Activated CD4-positive, alpha-beta T cell treated with anti-CD3 and anti-CD28 coated beads, Interleukin-2, amount 10 ng/mL, durations not matched to agents 7 days and 5 days (primary cell): ENCODE results near the gene TTC28. TPM values are rescaled to one million over a fixed set of nuclear protein-coding genes. Genes with fewer than 3 reads are reported as not detected.

Experiments used
- CTCF ChIA-PET: fragments of 350-600 bp; sonication (Branson Sonifier 250); formaldehyde crosslinking; loops from one replicate; lab custom pipeline; 2021; ENCODE audit warnings: antibody characterized with exemption; lab: Charles Lee
- POLR2A ChIA-PET: fragments of 350-600 bp; sonication (Branson Sonifier 250); formaldehyde crosslinking; loops from one replicate; lab custom pipeline; 2021; ENCODE audit warnings: antibody characterized with exemption; lab: Charles Lee
- DNase-seq: peaks from one replicate; pipeline ENCODE4 v3.0.0-alpha.2; 2020
- H3K27ac Mint-ChIP-seq: one replicate; pipeline ENCODE4 v1.8.0; 2021; ENCODE audit warnings: mild to moderate bottlenecking, moderate library complexity, mixed read lengths
- H3K27me3 Mint-ChIP-seq: one replicate; pipeline ENCODE4 v1.8.0; 2021; ENCODE audit warnings: mixed read lengths
- H3K36me3 Mint-ChIP-seq: one replicate; pipeline ENCODE4 v1.8.0; 2021; ENCODE audit warnings: low read depth, mixed read lengths
- H3K4me1 Mint-ChIP-seq: one replicate; pipeline ENCODE4 v1.8.0; 2021; ENCODE audit warnings: mixed read lengths
- H3K4me3 Mint-ChIP-seq: one replicate; pipeline ENCODE4 v1.8.0; 2021; ENCODE audit warnings: mild to moderate bottlenecking, moderate library complexity, mixed read lengths
- H3K9me3 Mint-ChIP-seq: one replicate; pipeline ENCODE4 v1.8.0; 2021; ENCODE audit warnings: mixed read lengths
- total RNA-seq, 2 experiments: library from RNA; stranded (reverse); gene quantifications; one replicate each; pipeline ENCODE4 v1.2.3, GENCODE V29; 2021

The TTC28 gene
- total RNA-seq, 2 experiments from 2014 or later, result 0.74 to 1.2 TPM

DNA sequence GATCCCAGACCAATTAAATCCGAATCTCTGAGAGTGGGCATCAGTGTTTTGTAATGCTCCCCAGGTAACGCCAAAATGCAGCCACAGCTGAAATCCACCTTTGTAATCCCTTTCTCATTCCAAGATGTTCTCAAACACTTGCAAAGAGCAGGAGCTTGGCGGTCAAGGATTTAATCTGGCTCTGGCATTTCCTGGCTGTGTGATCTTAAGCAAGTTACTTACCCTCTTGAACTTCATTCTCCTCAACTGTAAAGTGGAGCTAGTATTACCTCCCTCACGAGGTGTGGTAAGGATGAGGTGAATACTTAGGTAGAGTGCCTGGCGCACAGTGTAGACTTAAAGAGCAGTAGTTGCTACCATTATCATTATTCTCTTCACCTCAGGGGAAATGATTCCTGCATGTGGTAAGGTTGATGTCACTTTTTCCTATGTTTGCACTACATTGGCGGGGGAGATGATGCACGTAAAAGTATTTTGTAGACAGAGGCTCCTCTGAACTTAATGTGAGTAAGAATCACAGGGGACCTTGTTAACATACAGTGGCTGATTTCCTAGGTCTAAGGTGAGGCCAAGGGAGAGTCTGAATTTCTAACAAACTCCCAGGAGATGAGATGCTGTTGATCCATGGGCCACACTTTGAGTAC lies 550.2 kb downstream of the TTC28 start:
- ChIA-PET CTCF (interaction anchor here (0.6 kb wide), 1 partner anchor 872 kb away, joined by 4 read pairs; no protein-coding TSS in a partner anchor), POLR2A (no interaction called here)
- H3K27ac Mint-ChIP-seq, result no peak overlapping the region
- H3K27me3 Mint-ChIP-seq, result peaks cover 3% of the 10 kb centered on the region
- H3K9me3 Mint-ChIP-seq, result no peaks in the 10 kb centered on the region
- no peak for DNase-seq
- no peaks in the 10 kb centered on the region for H3K36me3 Mint-ChIP-seq
- H3K4me3 Mint-ChIP-seq, result no peak overlapping the region
- H3K4me1 Mint-ChIP-seq, result no peaks in the 10 kb centered on the region

DNA sequence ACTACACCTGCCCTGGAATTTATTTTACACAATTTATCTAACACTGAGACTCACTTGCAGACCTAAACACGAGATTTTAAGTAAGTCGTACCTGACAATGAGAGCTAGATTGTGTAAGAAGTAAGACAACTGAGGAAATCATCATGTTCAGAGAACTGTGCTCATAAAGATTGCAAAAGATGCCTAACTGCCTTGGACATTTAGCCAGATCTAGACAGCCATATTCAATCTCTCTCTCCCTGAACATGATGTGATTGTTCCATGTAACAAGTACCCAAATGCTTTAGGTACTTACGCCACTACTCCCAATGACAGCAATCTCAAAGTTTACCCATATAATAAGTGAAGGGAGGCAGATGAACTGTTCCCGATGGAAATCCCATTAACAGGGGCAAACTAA lies 550.8 kb downstream of the TTC28 start:
- CTCF ChIA-PET, result no interaction called here
- H3K4me1 Mint-ChIP-seq, result no peaks in the 10 kb centered on the region
- peaks cover 3% of the 10 kb centered on the region for H3K27me3 Mint-ChIP-seq

DNA sequence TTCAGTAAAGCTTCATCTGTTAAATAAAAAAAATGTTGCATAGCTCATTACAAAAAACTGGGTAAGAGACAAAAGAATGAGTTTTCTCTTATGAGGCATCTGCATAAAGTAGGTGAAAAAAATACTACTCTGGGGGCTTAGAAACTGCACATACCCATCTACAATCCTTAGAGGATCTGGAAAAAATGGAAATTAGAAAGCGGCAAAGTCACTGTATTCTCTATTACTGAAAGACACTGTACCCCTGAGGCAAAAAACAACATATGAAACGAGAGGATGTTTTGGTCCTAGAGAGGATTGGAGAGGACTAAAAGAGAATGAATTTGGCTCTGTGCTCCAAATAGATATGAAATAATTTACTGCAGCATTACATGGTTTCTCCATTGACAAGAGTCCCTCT lies 553.8 kb downstream of the TTC28 start:
- ChIA-PET CTCF (no interaction called here), POLR2A (no interaction called here)
- no peak for DNase-seq
- Mint-ChIP-seq H3K36me3 (no peaks in the 10 kb centered on the region), H3K4me1 (peaks cover 1% of the 10 kb centered on the region), H3K27me3 (peaks cover 5% of the 10 kb centered on the region), H3K9me3 (no peaks in the 10 kb centered on the region), H3K27ac (no peak overlapping the region), H3K4me3 (no peak overlapping the region)

More for the DNA sequence above, 550.8 kb downstream of the TTC28 start:
- POLR2A ChIA-PET, result no interaction called here
- no peak for DNase-seq
- H3K4me3 Mint-ChIP-seq, result no peak overlapping the region
- no peaks in the 10 kb centered on the region for H3K36me3 Mint-ChIP-seq
- no peak overlapping the region for H3K27ac Mint-ChIP-seq
- H3K9me3 Mint-ChIP-seq, result no peaks in the 10 kb centered on the region

DNA sequence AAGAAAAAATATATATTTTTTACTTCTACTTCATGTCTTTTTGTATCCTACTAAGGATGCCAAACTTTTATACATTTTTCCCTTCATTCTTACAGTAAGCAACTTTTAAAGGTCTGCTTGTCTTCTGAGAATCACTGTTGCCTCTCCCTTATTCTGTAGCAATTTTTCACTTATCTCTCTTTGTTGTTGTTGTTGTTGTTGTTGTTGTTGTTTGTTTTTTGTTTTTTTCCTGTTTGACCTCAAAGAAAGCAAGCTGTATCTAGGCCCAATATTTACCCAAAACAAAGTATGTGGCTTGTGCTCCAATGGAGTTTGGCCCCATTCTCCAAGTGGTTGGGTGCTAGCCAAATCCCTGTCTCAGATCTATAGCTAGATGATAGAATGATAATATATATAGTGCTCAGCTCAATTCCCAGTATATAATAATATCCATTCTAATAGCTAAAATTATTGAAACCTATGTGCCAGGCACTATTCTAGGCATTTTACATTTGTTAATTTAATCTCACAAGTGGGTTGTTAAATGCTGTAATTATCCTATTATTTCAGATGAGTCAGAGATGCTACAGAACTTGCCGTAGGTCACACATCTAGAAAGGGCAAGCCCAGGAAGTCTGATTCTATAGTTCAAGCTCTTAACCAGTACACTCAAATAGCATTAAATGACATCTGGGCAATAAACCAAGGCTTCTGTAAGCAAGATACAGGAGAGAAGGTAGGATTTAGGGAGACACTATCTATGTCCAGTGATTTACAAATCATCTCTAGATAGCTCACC lies 555.5 kb downstream of the TTC28 start:
- DNase-seq, result no peak
- ChIA-PET CTCF (interaction anchor here (1.1 kb wide), 1 partner anchor 9 kb away, joined by 5 read pairs; no protein-coding TSS in a partner anchor), POLR2A (no interaction called here)
- no peak overlapping the region for H3K4me3 Mint-ChIP-seq
- peaks cover 7% of the 10 kb centered on the region for H3K27me3 Mint-ChIP-seq
- no peaks in the 10 kb centered on the region for H3K9me3 Mint-ChIP-seq
- H3K27ac Mint-ChIP-seq, result no peak overlapping the region
- H3K36me3 Mint-ChIP-seq, result no peaks in the 10 kb centered on the region
- peaks cover 1% of the 10 kb centered on the region for H3K4me1 Mint-ChIP-seq

DNA sequence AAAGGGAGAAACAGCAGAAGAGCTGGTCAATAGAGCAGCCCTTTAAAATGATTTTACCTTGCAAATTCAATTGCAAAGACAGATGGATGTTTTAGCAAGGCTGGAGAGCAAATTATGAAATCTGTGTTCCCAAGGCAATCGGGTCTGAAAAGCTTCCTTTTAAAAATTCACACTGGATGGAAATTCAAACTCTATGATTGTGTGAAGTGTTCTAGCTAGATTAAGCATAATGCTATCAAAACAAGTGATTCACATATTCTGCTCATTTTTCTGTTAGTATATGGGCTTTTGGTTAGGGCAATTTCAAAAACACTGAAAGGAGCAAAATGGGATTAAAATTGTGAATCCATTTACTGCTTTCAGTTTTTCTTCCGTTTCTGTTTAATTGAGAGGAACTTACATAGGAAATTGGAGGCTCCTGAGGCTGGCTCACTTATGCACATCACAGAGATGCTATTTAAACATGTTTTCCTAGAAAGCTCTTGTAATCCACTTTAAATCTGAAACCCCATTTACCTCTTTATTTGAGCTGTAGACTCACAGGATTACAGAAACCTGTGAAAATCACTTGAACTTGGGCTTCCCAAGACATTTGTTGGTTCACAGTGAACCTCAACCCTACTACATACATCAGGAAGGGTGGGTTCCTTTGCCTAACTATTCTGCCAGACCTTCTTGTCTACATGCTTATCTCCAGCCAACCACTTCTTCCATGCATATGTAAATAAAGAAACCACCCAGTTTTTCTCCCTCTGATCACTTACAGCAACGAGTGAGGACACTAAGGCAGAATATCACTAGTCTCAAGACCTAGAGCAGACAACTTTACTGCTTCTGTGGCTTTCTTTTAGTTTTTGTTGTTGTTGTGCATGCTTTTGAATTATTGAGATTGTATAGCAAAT lies 558.7 kb downstream of the TTC28 start:
- CTCF ChIA-PET, result no interaction called here
- H3K9me3 Mint-ChIP-seq, result no peaks in the 10 kb centered on the region
- H3K4me1 Mint-ChIP-seq, result peaks cover 1% of the 10 kb centered on the region
- H3K36me3 Mint-ChIP-seq, result no peaks in the 10 kb centered on the region
- POLR2A ChIA-PET, result no interaction called here
- no peak overlapping the region for H3K27ac Mint-ChIP-seq
- no peak overlapping the region for H3K4me3 Mint-ChIP-seq
- H3K27me3 Mint-ChIP-seq, result peaks cover 8% of the 10 kb centered on the region
- no peak for DNase-seq

DNA sequence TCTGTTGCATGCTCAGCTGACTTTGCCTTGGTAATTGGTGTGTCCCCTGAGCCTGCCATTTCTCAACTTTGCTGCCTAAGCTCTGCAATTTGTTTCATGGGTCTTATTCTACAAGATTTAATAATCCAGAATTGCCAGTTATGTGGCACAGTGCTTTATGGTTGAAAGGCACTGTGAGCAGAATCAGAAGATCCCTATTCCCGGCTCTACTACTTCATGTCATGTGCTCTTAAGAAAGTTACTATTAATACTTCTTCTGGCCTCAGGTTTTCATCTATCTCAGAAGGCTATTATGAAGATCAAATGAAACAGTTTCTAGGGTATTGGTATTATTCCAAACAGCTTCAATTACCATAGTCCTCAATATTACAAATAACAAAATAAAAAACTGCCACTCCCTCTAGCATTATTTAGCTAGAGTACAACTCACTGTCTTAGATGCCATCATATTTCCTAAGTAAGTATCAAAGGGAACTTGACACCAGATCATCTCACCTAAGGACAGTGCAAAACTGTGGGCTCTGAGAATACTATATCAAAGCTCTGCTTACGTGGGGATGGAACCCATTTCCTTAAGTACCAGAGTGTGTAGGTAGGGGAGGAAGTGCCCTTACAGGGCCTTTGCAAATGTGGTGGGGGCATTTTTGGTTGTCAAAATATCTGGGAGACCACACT lies 560.5 kb downstream of the TTC28 start:
- Mint-ChIP-seq H3K27ac (no peak overlapping the region), H3K36me3 (no peaks in the 10 kb centered on the region), H3K4me1 (peaks cover 1% of the 10 kb centered on the region), H3K9me3 (no peaks in the 10 kb centered on the region), H3K4me3 (no peak overlapping the region), H3K27me3 (peaks cover 6% of the 10 kb centered on the region)
- no peak for DNase-seq
- CTCF ChIA-PET, result interaction anchor here (1.1 kb wide), 1 partner anchor 9 kb away, joined by 3 read pairs; no protein-coding TSS in a partner anchor
- POLR2A ChIA-PET, result no interaction called here

DNA sequence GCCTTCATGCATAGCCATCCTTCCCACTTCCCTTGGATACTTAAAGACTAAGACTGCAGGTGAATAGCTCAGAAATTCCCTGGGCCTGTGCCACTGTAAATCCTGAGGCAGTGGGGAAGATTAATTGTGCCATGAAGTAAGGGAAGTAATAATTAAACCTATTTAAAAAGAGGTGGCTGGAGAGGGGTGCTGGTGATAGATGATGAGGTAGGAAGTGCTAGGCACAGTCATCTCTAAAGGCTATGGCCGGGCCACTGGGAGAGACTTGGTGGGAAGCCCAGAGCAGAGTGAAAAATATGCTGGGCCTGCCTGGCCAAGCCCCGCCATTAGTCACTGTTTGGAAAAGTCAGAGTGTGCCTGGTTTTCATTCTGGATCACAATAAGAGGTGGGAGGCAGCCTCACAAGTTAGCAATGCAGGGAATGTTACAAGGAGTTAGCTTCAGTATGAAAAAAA lies 563.4 kb downstream of the TTC28 start:
- Mint-ChIP-seq H3K36me3 (no peaks in the 10 kb centered on the region), H3K27ac (no peak overlapping the region), H3K9me3 (no peaks in the 10 kb centered on the region), H3K27me3 (peaks cover 5% of the 10 kb centered on the region), H3K4me3 (no peak overlapping the region), H3K4me1 (peaks cover under 1% of the 10 kb centered on the region)
- POLR2A ChIA-PET, result no interaction called here
- DNase-seq, result no peak
- CTCF ChIA-PET, result interaction anchor here (1.5 kb wide), 1 partner anchor 9 kb away, joined by 5 read pairs; no protein-coding TSS in a partner anchor

DNA sequence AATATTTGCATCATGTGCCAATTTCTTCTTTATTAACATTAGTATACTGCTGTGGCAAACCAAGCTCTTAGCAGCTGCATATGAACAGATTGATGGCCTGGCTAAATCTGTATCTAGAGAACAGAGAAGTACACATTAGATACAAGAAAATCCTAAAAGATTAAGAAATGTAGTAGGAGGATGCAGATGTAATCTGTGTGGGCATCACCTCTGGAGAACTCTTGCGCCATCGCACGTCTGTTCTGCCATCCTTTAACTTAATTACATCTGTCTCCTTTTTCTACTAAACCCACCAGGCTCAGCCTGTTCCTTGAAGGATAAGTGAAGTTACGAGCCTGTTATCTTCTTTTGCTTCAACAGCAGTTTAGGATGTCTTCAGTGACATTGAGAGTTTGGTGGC lies 564.2 kb downstream of the TTC28 start:
- no peak overlapping the region for H3K4me3 Mint-ChIP-seq
- no peak for DNase-seq
- ChIA-PET POLR2A (no interaction called here), CTCF (interaction anchor here (1.5 kb wide), 1 partner anchor 10 kb away, joined by 5 read pairs; no protein-coding TSS in a partner anchor)
- H3K9me3 Mint-ChIP-seq, result no peaks in the 10 kb centered on the region
- H3K4me1 Mint-ChIP-seq, result no peaks in the 10 kb centered on the region
- H3K27ac Mint-ChIP-seq, result no peak overlapping the region
- H3K27me3 Mint-ChIP-seq, result peaks cover 2% of the 10 kb centered on the region
- H3K36me3 Mint-ChIP-seq, result no peaks in the 10 kb centered on the region

DNA sequence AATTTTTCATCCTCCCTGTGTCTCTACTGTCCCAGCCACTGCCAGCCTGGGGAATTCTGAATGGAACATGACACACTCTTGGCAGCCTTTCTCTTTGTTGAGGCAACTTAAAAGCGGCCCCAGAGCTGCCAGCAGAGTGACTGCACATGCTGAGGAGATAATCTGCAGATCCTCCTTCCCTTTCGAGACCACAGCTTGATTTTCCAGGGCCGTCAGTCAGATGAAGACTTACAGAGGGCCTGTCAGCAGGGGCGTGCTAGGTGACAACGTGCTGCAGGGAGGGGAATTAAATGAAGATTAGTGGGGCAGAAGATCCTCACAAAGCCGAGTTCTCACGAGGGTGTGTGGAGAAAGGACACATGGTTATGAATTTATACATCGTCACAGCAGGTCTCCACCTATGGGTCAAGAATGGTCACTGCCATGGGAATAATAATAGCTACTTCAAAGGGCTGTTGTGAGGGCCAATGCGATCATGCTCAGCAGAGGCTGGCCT lies 567.0 kb downstream of the TTC28 start:
- Mint-ChIP-seq H3K9me3 (no peaks in the 10 kb centered on the region), H3K4me1 (no peaks in the 10 kb centered on the region), H3K27ac (no peak overlapping the region), H3K36me3 (no peaks in the 10 kb centered on the region), H3K27me3 (peaks cover 2% of the 10 kb centered on the region), H3K4me3 (no peak overlapping the region)
- ChIA-PET CTCF (no interaction called here), POLR2A (no interaction called here)
- DNase-seq, result no peak

DNA sequence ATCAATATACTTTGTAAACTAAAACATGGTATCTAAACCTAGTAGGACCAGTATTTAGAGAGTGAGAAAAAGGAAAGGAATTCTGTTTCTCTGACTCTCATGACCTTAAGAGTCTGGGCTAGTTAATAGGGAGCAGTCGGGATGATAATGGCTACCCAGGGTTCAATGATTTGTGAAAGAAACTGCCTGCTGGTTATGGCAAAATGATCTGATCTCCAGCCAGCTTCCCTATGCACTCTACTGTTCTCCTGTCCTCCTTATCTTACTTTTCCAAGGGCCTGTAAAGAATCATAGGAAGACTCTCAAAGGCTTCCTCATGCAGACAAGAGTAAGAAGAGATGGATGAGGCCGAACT lies 567.5 kb downstream of the TTC28 start:
- POLR2A ChIA-PET, result no interaction called here
- Mint-ChIP-seq H3K27ac (no peak overlapping the region), H3K27me3 (peaks cover 2% of the 10 kb centered on the region), H3K4me1 (no peaks in the 10 kb centered on the region), H3K36me3 (no peaks in the 10 kb centered on the region), H3K9me3 (no peaks in the 10 kb centered on the region), H3K4me3 (no peak overlapping the region)
- no peak for DNase-seq
- CTCF ChIA-PET, result no interaction called here

DNA sequence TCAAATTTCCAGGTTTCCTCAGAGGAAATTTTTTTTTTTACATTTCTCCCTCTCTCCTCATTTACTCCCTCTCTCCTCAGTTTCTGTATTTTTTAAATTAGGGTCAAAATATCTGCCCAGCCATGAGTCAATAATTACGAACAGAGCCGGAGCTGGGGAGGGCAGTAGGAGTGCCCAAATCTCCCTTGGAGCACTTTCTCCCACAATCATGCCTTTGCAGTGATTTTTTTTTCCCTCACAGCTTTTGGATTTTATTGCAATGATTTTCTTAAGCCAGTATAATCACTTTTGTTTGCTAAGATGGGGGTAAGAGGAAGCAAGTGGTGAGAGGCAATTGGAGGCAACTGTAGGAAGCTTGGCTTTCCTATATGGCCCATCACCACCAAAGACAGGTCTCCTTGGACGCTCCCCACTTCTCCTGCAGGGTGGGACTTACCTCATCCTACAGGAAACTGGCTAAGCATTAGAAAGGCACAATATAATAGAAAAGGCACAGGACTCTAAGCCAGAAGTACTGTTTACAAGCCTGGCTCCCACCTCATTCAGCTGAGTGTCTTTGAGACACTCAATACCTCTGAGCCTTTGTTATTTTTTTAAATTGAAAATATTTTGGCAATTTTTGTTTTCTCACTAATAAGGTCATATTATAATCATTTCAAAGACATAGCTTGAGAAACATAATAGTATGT lies 568.0 kb downstream of the TTC28 start:
- ChIA-PET POLR2A (no interaction called here), CTCF (no interaction called here)
- no peak for DNase-seq
- Mint-ChIP-seq H3K36me3 (no peaks in the 10 kb centered on the region), H3K4me1 (no peaks in the 10 kb centered on the region), H3K9me3 (no peaks in the 10 kb centered on the region), H3K4me3 (no peak overlapping the region), H3K27ac (no peak overlapping the region), H3K27me3 (peaks cover under 1% of the 10 kb centered on the region)

DNA sequence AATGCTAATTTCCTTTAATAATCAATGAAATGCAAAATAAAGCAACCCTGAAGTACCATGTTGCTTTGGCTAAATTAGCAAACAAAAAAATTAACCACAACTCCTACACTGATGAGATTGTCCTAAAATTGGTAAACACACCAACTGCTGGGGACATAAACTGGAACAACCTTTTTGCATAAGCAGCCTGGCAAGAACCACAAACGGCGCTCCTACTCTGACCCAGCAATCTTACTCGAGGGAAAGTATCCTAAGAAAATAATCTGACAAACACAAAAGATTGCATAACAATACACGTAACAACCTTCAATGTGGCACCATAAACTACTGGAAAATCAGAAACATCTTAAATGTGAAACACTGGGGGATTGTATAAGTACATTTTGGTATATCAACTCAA lies 570.8 kb downstream of the TTC28 start:
- ChIA-PET POLR2A (no interaction called here), CTCF (no interaction called here)
- no peak overlapping the region for H3K27ac Mint-ChIP-seq
- no peaks in the 10 kb centered on the region for H3K36me3 Mint-ChIP-seq
- no peaks in the 10 kb centered on the region for H3K27me3 Mint-ChIP-seq
- no peak overlapping the region for H3K4me3 Mint-ChIP-seq
- no peaks in the 10 kb centered on the region for H3K4me1 Mint-ChIP-seq
- H3K9me3 Mint-ChIP-seq, result no peaks in the 10 kb centered on the region
- no peak for DNase-seq
